Muscle of back (tissue), 11 donors: Measurements from ENCODE around the gene KRI1. TPM values are rescaled to one million over a fixed set of nuclear protein-coding genes. Genes with fewer than 3 reads are reported as not detected.
"Not testable (repeated sequence)": the region's sequence is repeated elsewhere in the genome, so short reads cannot be mapped to it uniquely, and the experiment has no call there.

Experiments
- DNase-seq, 3 donors: peaks; one replicate each; pipeline versions ENCODE4 v3.0.0 to v3.0.0-alpha.2; 2013
- polyA plus RNA-seq, 10 donors: library from polyadenylated mRNA; unstranded; fragments of 120-200 nt; gene quantifications; one replicate each; pipeline ENCODE4 v1.2.1, GENCODE V29; 2013; ENCODE audit not compliant: insufficient read length in 10 of 10

KRI1 gene
- polyA plus RNA-seq, 10 donors: 15.6 to 27.9 (median 22.0) TPM

DNA sequence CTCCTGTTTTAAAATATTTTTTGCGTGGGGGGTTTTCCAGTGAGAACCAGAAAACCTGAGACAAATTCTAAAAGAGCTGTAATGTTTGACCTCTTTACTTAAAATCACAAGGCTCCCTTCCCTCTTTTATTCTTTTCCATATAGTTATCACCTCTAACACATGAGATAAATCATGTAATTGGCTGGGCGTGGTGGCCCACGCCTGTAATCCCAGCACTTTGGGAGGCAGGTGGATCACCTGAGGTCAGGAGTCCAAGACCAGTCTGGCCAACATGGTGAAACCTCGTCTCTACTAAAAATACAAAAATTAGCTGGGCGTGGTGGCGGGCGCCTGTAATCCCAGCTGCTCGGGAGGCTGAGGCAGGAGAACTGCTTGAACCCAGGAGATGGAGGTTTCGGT is 14.8 kb downstream of the KRI1 start:
- not testable (repeated sequence) for DNase-seq

- no peak for DNase-seq
Observed at GRCh38 chr19:10550336-10550735, 15.5 kb downstream of the KRI1 start.

- no peak for DNase-seq
Observed at GRCh38 chr19:10549733-10550132, 16.1 kb downstream of the KRI1 start.

DNA sequence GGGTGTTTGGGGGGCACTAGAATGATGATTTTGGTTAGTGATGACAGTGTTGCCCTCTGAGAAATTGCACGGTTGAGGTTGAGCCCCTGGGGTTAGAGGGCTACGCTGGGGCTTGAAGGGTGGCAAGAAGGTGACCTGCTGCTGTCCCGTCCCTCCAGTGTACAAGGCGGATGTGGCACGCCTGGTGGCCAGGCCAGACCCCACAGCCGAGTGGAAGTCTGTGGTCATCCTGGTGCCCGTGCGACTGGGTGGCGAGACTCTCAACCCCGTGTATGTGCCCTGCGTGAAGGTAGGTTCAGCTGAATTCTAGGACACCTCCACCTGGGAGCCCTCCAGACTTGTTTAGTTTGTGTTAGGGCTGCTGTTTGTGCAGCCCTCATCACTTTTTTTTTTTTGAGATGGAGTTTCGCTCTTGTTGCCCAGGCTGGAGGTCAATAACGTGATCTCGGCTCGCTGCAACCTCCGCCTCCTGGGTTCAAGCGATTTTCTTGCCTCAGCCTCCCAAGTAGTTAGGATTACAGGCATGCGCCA is 17.0 kb downstream of the KRI1 start:
- DNase-seq: no peak

GRCh38 chr19:10546817-10547216 is 19.0 kb downstream of the KRI1 start:
- no peak for DNase-seq

DNA sequence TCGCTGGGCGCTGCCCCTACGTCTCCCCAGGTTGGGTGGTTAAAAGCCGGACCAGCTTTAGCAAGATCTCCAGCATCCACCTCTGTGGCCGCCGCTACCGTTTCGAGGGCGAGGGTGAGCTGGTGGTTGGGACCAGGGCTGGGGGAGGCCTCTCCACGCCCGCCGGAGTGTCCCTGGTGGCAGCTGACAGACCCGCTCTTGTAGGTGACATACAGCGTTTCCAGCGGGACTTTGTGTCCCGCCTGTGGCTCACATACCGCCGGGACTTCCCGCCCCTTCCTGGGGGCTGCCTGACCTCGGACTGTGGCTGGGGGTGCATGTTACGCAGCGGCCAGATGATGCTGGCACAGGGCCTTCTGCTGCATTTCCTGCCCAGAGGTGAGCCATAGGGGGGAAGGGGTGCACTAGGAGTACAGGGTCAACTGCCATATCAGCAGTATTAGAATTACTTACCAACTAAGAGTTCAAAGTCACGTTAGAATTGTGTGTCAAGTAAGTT is 21.0 kb downstream of the KRI1 start:
- no peak for DNase-seq

GRCh38 chr19:10544242-10544752 is 21.5 kb downstream of the KRI1 start:
- peak in 1 of 3 donors; percentile 36 for DNase-seq

DNA sequence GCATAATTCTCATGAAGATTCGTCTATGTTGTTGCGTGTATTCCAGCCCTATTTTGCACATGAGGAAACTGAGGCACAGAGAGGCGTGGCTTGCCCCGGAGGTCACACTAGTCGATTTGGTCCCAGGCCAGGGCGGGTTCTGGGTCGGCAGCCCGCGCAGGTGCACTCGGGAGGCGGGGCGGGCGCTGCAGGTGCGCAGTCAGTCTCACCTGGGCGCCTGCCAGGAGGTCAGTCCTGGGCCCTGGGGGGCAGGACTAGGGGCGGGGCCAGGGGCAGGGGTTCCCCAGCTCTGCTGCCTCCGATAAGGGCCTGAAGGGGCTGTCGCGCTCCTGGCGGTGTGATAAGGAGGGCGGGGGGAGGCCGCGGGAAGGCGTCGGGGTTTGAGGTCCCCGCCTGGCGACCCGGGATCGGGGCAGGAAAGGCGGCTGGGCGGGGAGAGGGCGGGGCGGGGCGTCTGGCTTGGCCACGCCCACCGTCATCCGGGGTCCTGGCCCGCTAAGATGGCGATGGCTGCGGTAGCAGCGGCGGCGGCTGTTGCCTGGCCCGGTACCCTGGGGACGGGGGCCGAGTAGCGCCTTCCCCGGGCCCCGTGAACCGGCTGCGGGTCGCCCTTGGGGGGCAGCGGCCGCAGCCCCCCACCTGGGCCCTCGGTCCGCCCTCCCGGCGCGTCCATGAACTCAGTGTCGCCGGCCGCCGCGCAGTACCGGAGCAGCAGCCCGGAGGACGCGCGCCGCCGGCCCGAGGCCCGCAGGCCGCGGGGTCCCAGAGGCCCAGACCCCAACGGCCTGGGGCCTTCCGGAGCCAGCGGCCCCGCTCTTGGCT is 22.2 kb downstream of the KRI1 start, which contains the start of gene ATG4D:
TSS of gene ATG4D (plus strand) at position 485 of the 822 bp plus-strand sequence. CDS start at position 672, 187 bp downstream.
- peak; percentile 60 to 90 (median 75) for DNase-seq

- DNase-seq: no peak
Observed at GRCh38 chr19:10543059-10543419, 22.8 kb downstream of the KRI1 start.

DNA sequence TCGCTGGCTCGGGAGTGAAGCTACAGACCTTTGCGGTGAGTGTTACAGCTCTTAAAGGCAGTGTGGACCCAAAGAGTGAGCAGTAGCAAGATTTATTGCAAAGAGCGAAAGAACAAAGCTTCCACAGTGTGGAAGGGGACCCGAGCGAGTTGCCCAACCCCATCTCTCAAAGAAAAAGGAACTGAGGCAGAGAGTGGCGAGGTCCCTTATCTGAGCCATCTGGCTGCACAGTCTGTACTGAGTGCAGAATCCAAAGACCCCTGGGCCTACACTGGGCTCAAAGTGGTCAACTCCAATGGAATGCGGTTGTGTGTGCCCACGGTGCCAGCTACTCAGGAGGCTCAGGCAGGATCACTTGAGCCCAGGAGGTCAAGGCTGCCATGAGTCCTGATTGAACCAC is 26.8 kb downstream of the KRI1 start:
- DNase-seq: not testable (repeated sequence)

GRCh38 chr19:10538204-10538983 is 27.4 kb downstream of the KRI1 start:
- no peak for DNase-seq

- DNase-seq: no peak
Observed at GRCh38 chr19:10537668-10538067, 28.1 kb downstream of the KRI1 start.

DNA sequence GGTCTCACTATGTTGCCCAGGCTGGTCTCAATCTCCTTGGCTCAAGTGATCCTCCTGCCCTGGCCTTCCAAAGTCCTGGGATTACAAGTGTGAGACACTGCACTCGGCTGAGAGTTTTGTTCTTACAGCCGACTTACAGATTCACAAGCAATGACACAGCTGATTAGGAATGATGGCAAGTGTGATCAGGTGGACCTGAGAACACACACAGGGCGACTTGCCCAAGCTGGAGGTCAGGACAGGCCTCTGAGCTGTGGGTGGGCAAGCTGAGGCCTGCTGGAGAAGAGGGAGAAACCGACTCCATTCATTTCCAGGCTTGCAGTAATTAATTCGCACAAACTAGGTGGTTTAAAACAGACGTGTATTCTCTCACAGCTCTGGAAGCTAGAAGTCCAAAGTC is 30.2 kb downstream of the KRI1 start:
- no peak for DNase-seq

DNA sequence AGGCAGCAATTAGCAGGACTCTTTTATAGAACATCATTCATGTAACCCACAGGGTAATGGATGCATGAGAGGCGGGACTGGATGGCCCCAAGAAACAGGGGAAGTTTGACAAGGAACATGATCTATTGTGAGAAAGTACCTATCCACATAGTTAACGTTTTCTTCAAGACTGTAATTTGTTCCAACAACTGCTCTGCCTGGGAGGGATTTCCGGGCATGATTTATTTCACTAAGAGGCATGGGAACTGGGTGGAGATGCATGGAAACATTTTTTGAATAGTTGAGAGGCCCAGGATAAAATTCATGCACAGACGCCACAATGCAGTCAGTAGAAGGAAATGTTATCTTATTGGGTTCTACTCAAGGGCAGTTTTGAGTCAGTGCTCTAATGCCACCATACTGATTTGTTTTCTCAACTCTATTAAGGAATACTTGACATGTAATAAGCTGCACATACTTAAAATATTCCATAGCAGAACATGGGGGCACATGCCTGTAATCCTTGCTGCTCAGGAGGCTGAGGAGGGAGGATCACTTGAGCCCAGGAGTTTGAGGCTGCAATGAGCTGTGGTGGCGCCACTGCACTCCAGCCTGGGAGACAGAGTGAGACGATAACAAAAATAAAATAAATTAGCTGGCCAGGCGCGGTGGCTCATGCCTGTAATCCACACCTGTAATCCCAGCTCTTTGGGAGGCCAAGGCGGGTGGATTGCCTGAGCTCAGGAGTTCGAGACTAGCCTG is 32.0 kb downstream of the KRI1 start:
- DNase-seq: peak in 1 of 3 donors; percentile 70

- no peak for DNase-seq
Observed at GRCh38 chr19:10532457-10532856, 33.4 kb downstream of the KRI1 start.

DNA sequence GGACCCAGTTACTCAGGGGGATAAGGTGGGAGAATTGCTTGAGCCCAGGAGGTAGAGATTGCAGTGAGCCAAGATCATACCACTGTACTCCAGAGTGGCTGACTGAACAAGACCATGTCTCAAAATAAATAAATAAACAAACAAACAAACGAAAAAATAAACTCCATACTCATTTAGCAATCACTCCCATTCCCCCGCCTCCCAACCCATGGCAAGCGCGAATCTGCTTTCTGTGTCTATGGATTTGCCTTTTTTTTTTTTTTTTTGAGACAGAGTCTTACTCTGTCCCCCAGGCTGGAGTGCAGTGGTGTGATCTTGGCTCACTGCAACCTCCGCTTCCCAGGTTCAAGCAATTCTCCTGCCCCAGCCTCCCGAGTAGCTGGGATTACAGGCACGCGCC is 38.9 kb downstream of the KRI1 start:
- DNase-seq: not testable (repeated sequence)

DNA sequence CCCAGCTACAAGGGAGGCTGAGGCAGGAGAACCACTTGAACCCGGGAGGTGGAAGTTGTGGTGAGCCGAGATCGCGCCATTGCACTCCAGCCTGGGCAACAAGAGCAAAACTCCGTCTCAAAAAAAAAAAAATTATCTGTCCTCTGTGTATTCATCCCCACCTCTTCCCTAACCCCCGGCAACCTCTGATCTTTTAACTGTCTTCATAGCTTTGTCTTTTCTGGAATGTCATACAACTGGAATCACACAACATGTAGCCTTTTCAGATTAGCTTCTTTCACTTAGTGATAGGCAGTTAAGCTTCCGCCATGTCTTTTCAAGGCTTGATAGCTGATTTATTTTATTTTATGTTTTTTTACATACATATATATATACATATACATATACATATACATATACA is 40.2 kb downstream of the KRI1 start:
- no peak for DNase-seq

- no peak for DNase-seq
Observed at GRCh38 chr19:10523135-10523636, 42.6 kb downstream of the KRI1 start.

DNA sequence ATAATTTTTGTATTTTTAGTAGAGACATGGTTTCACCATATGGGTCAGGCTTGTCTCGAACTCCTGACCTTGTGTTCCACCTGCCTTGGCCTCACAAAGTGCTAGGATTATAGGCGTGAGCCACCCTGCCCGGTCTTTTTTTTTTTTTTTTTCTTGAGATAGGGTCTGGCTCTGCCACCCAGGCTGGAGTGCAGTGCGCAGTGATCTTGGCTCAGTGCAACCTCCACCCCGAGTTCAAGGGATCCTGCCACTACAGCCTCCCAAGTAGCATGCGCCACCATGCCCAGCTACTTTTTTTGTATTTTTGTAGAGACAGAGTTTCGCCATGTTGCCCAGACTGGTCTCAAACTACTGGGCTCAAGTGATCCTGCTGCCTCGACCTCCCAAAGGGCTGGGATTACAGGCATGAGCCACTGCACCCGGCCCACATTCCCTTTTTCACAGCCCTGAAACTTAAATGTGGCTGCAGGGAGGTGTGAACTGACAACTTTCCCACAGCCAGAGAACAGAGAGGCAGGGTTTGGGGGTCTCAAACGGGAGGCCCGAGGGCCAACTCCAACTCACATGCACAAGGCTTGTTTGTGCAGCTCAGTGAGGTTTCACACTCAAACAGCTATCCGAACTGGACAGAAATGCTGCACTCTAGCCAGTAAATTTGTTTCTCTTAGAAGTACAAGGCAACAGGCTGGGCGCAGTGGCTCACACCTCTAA is 44.2 kb downstream of the KRI1 start:
- no peak for DNase-seq

- no peak for DNase-seq
Observed at GRCh38 chr19:10520652-10521318, 45.0 kb downstream of the KRI1 start.
